T-cell (primary cell): Measurements from ENCODE around the gene CHMP1B. TPM values are rescaled to one million over a fixed set of nuclear protein-coding genes. Genes with fewer than 3 reads are reported as not detected.
"Not testable (repeated sequence)": the region's sequence is repeated elsewhere in the genome, so short reads cannot be mapped to it uniquely, and the experiment has no call there.

Experiments used
- ATAC-seq, 4 experiments: fragments of 200-7000 bp in 3 of 4; fragments of 150-1000 bp in 1 of 4; cut with Tn5 transposase; replicated peaks in 1 of 4; 1 replicate in 3 of 4; 2 replicates in 1 of 4; pipeline ENCODE4 v1.10.0; 2021; ENCODE audit warnings: moderate library complexity in 3 of 4, mild to moderate bottlenecking in 2 of 4, moderate number of reproducible peaks in 1 of 4
- CTCF ChIA-PET, 2 donors: fragments of 300-600 bp; sonication (Branson Sonifier 250); formaldehyde crosslinking; loops; one replicate each; lab custom pipeline; 2022; ENCODE audit warnings: antibody characterized with exemption in 2 of 2; lab: Charles Lee
- POLR2A ChIA-PET, 2 donors: fragments of 300-600 bp; sonication (Branson Sonifier 250); formaldehyde crosslinking; loops; one replicate each; lab custom pipeline; 2022; ENCODE audit warnings: antibody characterized with exemption in 2 of 2; lab: Charles Lee
- DNase-seq, 35 experiments: peaks; one replicate each; pipeline versions ENCODE4 v3.0.0 to v3.0.0-alpha.2; 2013 to 2023
- H3K27ac ChIP-seq: one replicate; pipeline ENCODE4 v1.5.1; 2013; ENCODE audit warnings: low read length
- H3K27me3 ChIP-seq, 2 experiments: replicated peaks in 1 of 2; 1 replicate in 1 of 2; 2 replicates in 1 of 2; pipeline versions ENCODE4 v1.6.1 to v1.7.0; 2013; ENCODE audit warnings: low read length in 1 of 2, mixed read lengths in 1 of 2; ENCODE audit not compliant: control insufficient read depth in 2 of 2, insufficient read depth in 2 of 2; ENCODE audit errors: extremely low read depth in 1 of 2
- H3K36me3 ChIP-seq, 2 donors: 1 replicate in 1 of 2; 2 replicates in 1 of 2; pipeline versions ENCODE4 v1.6.1 to v1.7.0; 2013; ENCODE audit warnings: low read length in 1 of 2; ENCODE audit not compliant: control insufficient read depth in 2 of 2, insufficient read depth in 1 of 2; ENCODE audit errors: extremely low read depth in 1 of 2
- H3K4me1 ChIP-seq, 2 experiments: 1 replicate in 1 of 2; 2 replicates in 1 of 2; pipeline versions ENCODE4 v1.6.1 to v1.7.0; 2013; ENCODE audit warnings: low read length in 2 of 2, mixed read lengths in 1 of 2; ENCODE audit not compliant: insufficient read depth in 2 of 2, control insufficient read depth in 1 of 2; ENCODE audit errors: extremely low read depth in 1 of 2
- H3K4me3 ChIP-seq, 2 donors: 1 replicate in 1 of 2; 2 replicates in 1 of 2; pipeline versions ENCODE4 v1.5.1 to v1.7.0; 2013; ENCODE audit warnings: mild to moderate bottlenecking in 2 of 2, low read length in 1 of 2, moderate library complexity in 1 of 2; ENCODE audit not compliant: control insufficient read depth in 1 of 2; ENCODE audit errors: extremely low read depth in 1 of 2
- H3K9me3 ChIP-seq: 2 replicates; pipeline ENCODE4 v1.7.0; 2013
- H3K27ac Mint-ChIP-seq, 2 donors: one replicate each; pipeline ENCODE4 v1.8.0; 2020 to 2021; ENCODE audit warnings: mild to moderate bottlenecking in 2 of 2, mixed read lengths in 2 of 2
- H3K27me3 Mint-ChIP-seq, 2 donors: one replicate each; pipeline ENCODE4 v1.8.0; 2021 to 2022; ENCODE audit warnings: mixed read lengths in 2 of 2
- H3K36me3 Mint-ChIP-seq: one replicate; pipeline ENCODE4 v1.8.0; 2021; ENCODE audit warnings: mixed read lengths
- H3K4me1 Mint-ChIP-seq, 3 donors: one replicate each; pipeline ENCODE4 v1.8.0; 2020 to 2022; ENCODE audit warnings: mixed read lengths in 3 of 3, mild to moderate bottlenecking in 1 of 3
- H3K4me3 Mint-ChIP-seq, 3 donors: one replicate each; pipeline ENCODE4 v1.8.0; 2020 to 2022; ENCODE audit warnings: mild to moderate bottlenecking in 3 of 3, mixed read lengths in 3 of 3, moderate library complexity in 3 of 3
- H3K9me3 Mint-ChIP-seq, 3 donors: one replicate each; pipeline ENCODE4 v1.8.0; 2020 to 2022; ENCODE audit warnings: mixed read lengths in 3 of 3
- WGBS: methylation state at CpG from one replicate; pipeline ENCODE4 v1.1.5; 2013; ENCODE audit warnings: missing lambda C conversion rate; ENCODE audit not compliant: insufficient coverage; 5-methylcytosine and 5-hydroxymethylcytosine counted together
- total RNA-seq, 35 experiments: library from RNA in 6 of 35; stranded (reverse) in 6 of 35; fragments of 120-200 nt in 1 of 35; gene quantifications; one replicate each; pipeline versions ENCODE4 v1.2.1 to v1.2.4 and lab custom pipeline; 2013 to 2026

The CHMP1B gene
- total RNA-seq, 5 donors from 2014 or later (not counting 1 experiment from before 2014, with no cell fraction given) = 41.5 to 105 (median 44.1) TPM

GRCh38 chr18:11851806-11852337 is 659 bp downstream of the CHMP1B start:
- H3K27ac Mint-ChIP-seq = peak overlapping the region; percentile 100

GRCh38 chr18:11854554-11854953 is 3.3 kb downstream of the CHMP1B start:
- Mint-ChIP-seq H3K4me1 (peaks cover 50 to 57% (median 51%) of the 10 kb centered on the region in 3 donors), H3K4me3 (peak overlapping the region in 1 of 3 donors; percentile 95)
- 100% methylated on average over 1 of the region's 6 CpGs for WGBS
- ATAC-seq, POLR2A ChIA-PET, H3K9me3 Mint-ChIP-seq, H3K27me3 ChIP-seq, H3K27me3 Mint-ChIP-seq, H3K27ac Mint-ChIP-seq, H3K4me3 ChIP-seq, DNase-seq, H3K36me3 ChIP-seq, H3K9me3 ChIP-seq, H3K36me3 Mint-ChIP-seq, H3K27ac ChIP-seq: not testable (repeated sequence)
- H3K4me1 ChIP-seq = peaks cover 19 to 22% of the 10 kb centered on the region in 2 experiments
- CTCF ChIA-PET = interaction anchor here in 1 of 2 donors (0.6 kb wide), 1 partner anchor 40 kb away, joined by 7 read pairs; no protein-coding TSS in a partner anchor

More at GRCh38 chr18:11851806-11852337, 659 bp downstream of the CHMP1B start:
- Mint-ChIP-seq H3K27me3 (no peaks in the 10 kb centered on the region), H3K4me1 (peaks cover 49 to 55% (median 52%) of the 10 kb centered on the region in 3 donors), H3K4me3 (peak overlapping the region; percentile 95 to 100 (median 100)), H3K9me3 (no peaks in the 10 kb centered on the region), H3K36me3 (peaks cover 6% of the 10 kb centered on the region)
- DNase-seq = peak in 34 of 35 experiments; percentile 32 to 71 (median 52)
- peak overlapping the region; percentile 68 to 100 for H3K4me3 ChIP-seq
- POLR2A ChIA-PET = interaction anchor here in 1 of 2 donors (1.0 kb wide), 1 partner anchor 54 kb away, joined by 3 read pairs; no protein-coding TSS in a partner anchor
- 0% methylated on average over 14 of the region's 23 CpGs for WGBS
- no peaks in the 10 kb centered on the region for H3K9me3 ChIP-seq
- H3K27me3 ChIP-seq = no peaks in the 10 kb centered on the region
- ATAC-seq = peak; percentile 30 to 53 (median 46)
- peak overlapping the region; percentile 96 for H3K27ac ChIP-seq
- CTCF ChIA-PET = no interaction called here
- peaks cover 2 to 8% of the 10 kb centered on the region in 2 donors for H3K36me3 ChIP-seq
- peaks cover 19 to 22% of the 10 kb centered on the region in 2 experiments for H3K4me1 ChIP-seq

DNA sequence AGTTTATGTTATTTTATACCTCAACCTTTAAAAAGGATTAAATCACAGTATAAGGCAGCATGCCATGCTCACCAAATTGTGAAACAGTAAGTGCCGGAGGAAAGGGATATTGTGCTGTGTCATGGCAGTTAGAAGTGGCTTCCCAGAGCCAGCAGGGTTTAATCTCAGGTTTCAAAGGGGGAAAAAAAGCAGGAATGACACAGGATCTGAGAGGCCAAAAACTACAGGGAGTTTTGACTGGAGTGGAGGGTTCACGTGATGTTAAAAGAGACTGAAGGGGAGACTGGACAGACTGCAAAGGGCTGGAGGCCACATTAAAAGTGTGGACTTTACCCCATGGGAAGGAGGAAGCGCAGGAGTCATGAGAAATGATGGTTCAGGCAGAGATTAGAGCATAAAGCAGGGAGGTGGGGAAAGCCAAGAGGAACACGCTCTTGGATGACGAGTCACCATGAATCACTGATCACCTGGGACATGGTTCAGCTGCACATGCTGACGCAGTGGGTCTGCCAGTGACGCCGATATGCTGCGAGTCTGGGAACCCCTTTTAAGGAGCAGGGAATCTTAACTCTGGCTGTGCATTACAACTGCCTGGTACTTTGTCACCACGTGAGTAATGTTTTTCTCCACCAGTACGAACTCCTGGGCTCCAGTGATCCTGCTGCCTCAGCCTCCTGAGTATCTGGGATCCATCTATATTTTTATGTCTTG is 6.1 kb downstream of the CHMP1B start:
- POLR2A ChIA-PET = no interaction called here

DNA sequence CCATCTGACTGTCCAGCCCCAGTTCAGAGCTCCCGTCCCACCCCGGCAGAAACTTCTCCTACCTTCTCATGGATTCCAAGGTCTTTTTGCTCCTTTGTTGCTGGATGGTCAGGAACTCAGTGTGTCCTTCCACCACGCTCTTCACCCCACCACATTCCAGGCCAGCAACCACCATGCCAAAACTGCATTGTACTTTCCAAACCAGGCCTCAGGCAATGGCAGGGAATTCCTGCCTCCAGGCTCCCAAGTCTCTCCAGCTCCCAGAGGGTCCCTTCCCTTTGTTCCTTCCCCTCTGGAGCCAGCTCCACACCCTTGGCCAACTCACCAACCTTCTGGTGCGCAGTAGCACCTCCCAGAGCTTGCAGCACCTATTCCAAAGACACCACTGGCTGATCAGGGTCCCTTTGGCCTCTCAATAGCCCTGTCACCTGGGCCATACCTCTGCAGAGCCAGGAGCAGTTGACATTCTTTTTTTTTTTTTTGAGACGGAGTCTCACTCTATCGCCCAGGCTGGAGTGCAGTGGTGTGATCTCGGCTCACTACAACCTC is 8.1 kb downstream of the CHMP1B start:
- CTCF ChIA-PET = no interaction called here
- WGBS = 95% methylated on average over 3 of the region's 7 CpGs
- H3K36me3 Mint-ChIP-seq = peaks cover 3% of the 10 kb centered on the region

More for the DNA sequence above, 6.1 kb downstream of the CHMP1B start:
- H3K27ac Mint-ChIP-seq = peak overlapping the region in 1 of 2 donors; percentile 17
- Histone ChIP-seq H3K36me3 (peaks cover 2 to 8% of the 10 kb centered on the region in 2 donors), H3K27me3 (no peaks in the 10 kb centered on the region), H3K27ac (no peak overlapping the region), H3K9me3 (no peaks in the 10 kb centered on the region), H3K4me1 (peaks cover 8 to 12% of the 10 kb centered on the region in 2 experiments), H3K4me3 (no peak overlapping the region)
- WGBS = 79% methylated on average over 9 of the region's 11 CpGs
- CTCF ChIA-PET = no interaction called here
- H3K27me3 Mint-ChIP-seq = no peaks in the 10 kb centered on the region
- H3K4me1 Mint-ChIP-seq = peaks cover 23 to 41% (median 32%) of the 10 kb centered on the region in 3 donors
- H3K9me3 Mint-ChIP-seq = no peaks in the 10 kb centered on the region
- peak in 1 of 4 experiments; percentile 18 for ATAC-seq
- H3K4me3 Mint-ChIP-seq = no peak overlapping the region
- peaks cover 3% of the 10 kb centered on the region for H3K36me3 Mint-ChIP-seq
- peak in 1 of 35 experiments; percentile 3 for DNase-seq

GRCh38 chr18:11859903-11860407 is 8.7 kb downstream of the CHMP1B start:
- 83% methylated on average over 1 of the region's 4 CpGs for WGBS

More for the DNA sequence above, 8.1 kb downstream of the CHMP1B start:
- Histone ChIP-seq H3K27me3 (no peaks in the 10 kb centered on the region), H3K36me3 (peaks cover 0 to 8% of the 10 kb centered on the region in 2 donors), H3K9me3 (no peaks in the 10 kb centered on the region), H3K27ac (no peak overlapping the region), H3K4me1 (no peaks in the 10 kb centered on the region), H3K4me3 (no peak overlapping the region)
- no peak for DNase-seq
- peaks cover 6 to 23% (median 13%) of the 10 kb centered on the region in 3 donors for H3K4me1 Mint-ChIP-seq
- H3K9me3 Mint-ChIP-seq = no peaks in the 10 kb centered on the region
- ATAC-seq = peak in 1 of 4 experiments; percentile 8
- POLR2A ChIA-PET = no interaction called here
- no peak overlapping the region for H3K27ac Mint-ChIP-seq
- H3K27me3 Mint-ChIP-seq = no peaks in the 10 kb centered on the region
- no peak overlapping the region for H3K4me3 Mint-ChIP-seq

More at GRCh38 chr18:11859903-11860407, 8.7 kb downstream of the CHMP1B start:
- peaks cover 5 to 17% (median 9%) of the 10 kb centered on the region in 3 donors for H3K4me1 Mint-ChIP-seq
- peaks cover 0 to 2% of the 10 kb centered on the region in 2 donors for H3K27me3 Mint-ChIP-seq
- H3K4me3 Mint-ChIP-seq = no peak overlapping the region
- DNase-seq (no peak), ATAC-seq (no peak)
- ChIA-PET POLR2A (no interaction called here), CTCF (no interaction called here)
- H3K4me3 ChIP-seq = no peak overlapping the region
- peaks cover 3% of the 10 kb centered on the region for H3K36me3 Mint-ChIP-seq
- no peaks in the 10 kb centered on the region for H3K9me3 Mint-ChIP-seq
- no peak overlapping the region for H3K27ac Mint-ChIP-seq
- H3K27me3 ChIP-seq = peaks cover 0 to 1% of the 10 kb centered on the region in 2 experiments
- no peaks in the 10 kb centered on the region for H3K4me1 ChIP-seq
- no peak overlapping the region for H3K27ac ChIP-seq
- H3K36me3 ChIP-seq = peaks cover 0 to 5% of the 10 kb centered on the region in 2 donors
- no peaks in the 10 kb centered on the region for H3K9me3 ChIP-seq
